SU-DHL-6 (cell line): ENCODE results near the gene INHBA.

Source experiments
- H2AFZ ChIP-seq: fragments of 200-600 bp; sonication (generic); 2 replicates; pipeline ENCODE4 v1.6.1; 2014; ENCODE audit warnings: low read depth, mild to moderate bottlenecking, moderate library complexity, mixed read lengths, antibody characterized with exemption, low read length; ENCODE audit not compliant: severe bottlenecking
- H3F3A ChIP-seq: fragments of 200-600 bp; shearing (Covaris generic); 2 replicates; pipeline ENCODE4 v1.6.0; 2016; ENCODE audit warnings: antibody characterized with exemption, mild to moderate bottlenecking; ENCODE audit not compliant: insufficient read depth
- H3K27ac ChIP-seq: fragments of 200-600 bp; sonication (generic); 2 replicates; pipeline ENCODE4 v1.5.1; 2016; ENCODE audit warnings: low read depth, mild to moderate bottlenecking, low read length, moderate library complexity, mixed read lengths
- H3K27me3 ChIP-seq: fragments of 200-600 bp; sonication (generic), shearing (Covaris generic); 2 replicates; pipeline ENCODE4 v1.6.0; 2014; ENCODE audit warnings: mild to moderate bottlenecking, low read length
- H3K36me3 ChIP-seq: fragments of 200-600 bp; sonication (generic); 2 replicates; pipeline ENCODE4 v1.6.1; 2014; ENCODE audit warnings: mild to moderate bottlenecking, low read length, mixed read lengths
- H3K4me2 ChIP-seq: fragments of 300-600, 200-600 bp; shearing (Covaris generic), sonication (generic); 2 replicates; pipeline ENCODE4 v1.6.0; 2014; ENCODE audit warnings: low read length, low read depth, mild to moderate bottlenecking; ENCODE audit not compliant: poor library complexity, severe bottlenecking
- H3K4me3 ChIP-seq: fragments of 200-600 bp; sonication (generic); 2 replicates; pipeline ENCODE4 v1.5.1; 2014; ENCODE audit warnings: antibody characterized with exemption, low read length, mild to moderate bottlenecking, mixed read lengths; ENCODE audit not compliant: insufficient read depth, poor library complexity, severe bottlenecking
- H3K79me2 ChIP-seq: fragments of 200-600 bp; sonication (generic); 2 replicates; pipeline ENCODE4 v1.6.1; 2014; ENCODE audit warnings: mild to moderate bottlenecking, low read length, moderate library complexity; ENCODE audit not compliant: insufficient read depth
- H3K9ac ChIP-seq: fragments of 200-600 bp; sonication (generic); 2 replicates; pipeline ENCODE4 v1.7.0; 2014; ENCODE audit warnings: mild to moderate bottlenecking, low read length
- H3K9me2 ChIP-seq: fragments of 200-600 bp; sonication (generic); replicated peaks from 2 replicates; pipeline ENCODE4 v1.6.1; 2014; ENCODE audit warnings: low read length; ENCODE audit not compliant: insufficient read depth
- H3K9me3 ChIP-seq: fragments of 200-600 bp; sonication (generic); 2 replicates; pipeline ENCODE4 v1.6.1; 2014; ENCODE audit warnings: low read length, mixed read lengths; ENCODE audit not compliant: insufficient read depth
- H4K20me1 ChIP-seq: fragments of 200-600 bp; sonication (generic); 2 replicates; pipeline ENCODE4 v1.6.1; 2014; ENCODE audit warnings: low read depth, mild to moderate bottlenecking, antibody characterized with exemption, low read length, moderate library complexity, mixed read lengths
- CTCF ChIP-seq: fragments of 200-600 bp; sonication (generic); IDR thresholded peaks from one replicate; pipeline ENCODE4 v1.5.1; 2017; ENCODE audit warnings: antibody characterized with exemption, mild to moderate bottlenecking, low read length, moderate library complexity; ENCODE audit not compliant: insufficient read depth, poor library complexity, severe bottlenecking
- EZH2phosphoT487 ChIP-seq: fragments of 200-600 bp; sonication (generic), shearing (Covaris generic); conservative IDR thresholded peaks from 2 replicates; pipeline ENCODE4 v1.6.1; 2018; ENCODE audit warnings: mild to moderate bottlenecking, antibody characterized with exemption, low read length, moderate library complexity, mixed read lengths

INHBA gene

GRCh38 chr7:41692251-41692650 is 10.6 kb downstream of the INHBA start:
- Histone ChIP-seq H3K27ac (no peak overlapping the region), H3K27me3 (no peaks in the 10 kb centered on the region), H2AFZ (no peak overlapping the region), H3K36me3 (no peaks in the 10 kb centered on the region), H3K9me3 (no peaks in the 10 kb centered on the region), H3K9me2 (no peaks in the 10 kb centered on the region), H3K79me2 (no peaks in the 10 kb centered on the region), H3K4me3 (no peak overlapping the region), H4K20me1 (no peaks in the 10 kb centered on the region), H3K4me2 (no peak overlapping the region), H3K9ac (no peak overlapping the region), H3F3A (no peaks in the 10 kb centered on the region)
- no peak for TF ChIP-seq CTCF
- TF ChIP-seq EZH2phosphoT487, result no peak

DNA sequence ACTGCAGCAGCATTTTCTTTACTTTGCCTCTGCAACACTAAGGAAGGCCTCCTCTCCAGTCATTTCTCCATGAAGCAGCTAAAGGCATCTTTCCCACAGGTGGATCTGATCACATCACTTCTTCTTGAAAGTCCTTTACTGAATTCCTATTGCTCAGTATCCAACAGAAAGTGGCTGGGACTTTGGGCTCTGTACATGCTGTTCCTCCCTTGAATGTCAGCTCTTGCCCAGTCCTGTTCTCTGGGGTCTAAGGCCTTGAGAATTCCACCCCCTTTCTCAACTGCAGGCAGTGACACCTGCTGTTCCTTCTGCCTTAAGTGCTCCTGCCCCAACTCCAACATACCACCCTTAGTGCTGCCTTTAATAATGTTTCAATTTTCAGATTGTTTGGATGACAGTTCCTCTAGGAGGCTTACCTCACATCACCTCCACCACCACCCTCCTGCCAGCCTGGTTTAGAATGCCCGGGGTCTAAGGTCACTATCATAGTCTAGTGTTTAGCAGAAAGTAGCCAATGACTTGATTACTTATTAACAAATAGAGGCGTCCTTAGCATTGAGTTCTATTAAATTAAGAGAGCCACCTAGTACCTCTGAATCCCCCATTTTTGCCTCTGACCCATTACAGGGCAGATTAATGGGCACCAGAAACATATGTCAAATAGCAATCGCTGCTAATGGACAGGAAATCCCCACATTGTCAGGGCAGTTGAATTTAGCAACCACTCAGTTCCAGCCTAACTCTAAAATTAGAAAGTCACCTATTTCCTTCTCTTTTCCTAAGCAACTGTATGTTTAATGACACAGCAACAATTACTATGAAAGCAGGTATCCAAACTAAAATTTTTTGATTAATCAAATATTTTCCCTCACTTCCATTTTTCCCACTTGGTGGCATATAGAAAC is 11.4 kb downstream of the INHBA start:
- Histone ChIP-seq H3F3A (no peaks in the 10 kb centered on the region), H3K4me3 (no peak overlapping the region), H3K4me2 (no peak overlapping the region), H3K36me3 (no peaks in the 10 kb centered on the region), H3K27ac (no peak overlapping the region), H3K27me3 (no peaks in the 10 kb centered on the region), H3K9me3 (no peaks in the 10 kb centered on the region), H3K9me2 (no peaks in the 10 kb centered on the region), H3K79me2 (no peaks in the 10 kb centered on the region), H2AFZ (no peak overlapping the region), H3K9ac (no peak overlapping the region), H4K20me1 (no peaks in the 10 kb centered on the region)
- no peak for TF ChIP-seq EZH2phosphoT487

DNA sequence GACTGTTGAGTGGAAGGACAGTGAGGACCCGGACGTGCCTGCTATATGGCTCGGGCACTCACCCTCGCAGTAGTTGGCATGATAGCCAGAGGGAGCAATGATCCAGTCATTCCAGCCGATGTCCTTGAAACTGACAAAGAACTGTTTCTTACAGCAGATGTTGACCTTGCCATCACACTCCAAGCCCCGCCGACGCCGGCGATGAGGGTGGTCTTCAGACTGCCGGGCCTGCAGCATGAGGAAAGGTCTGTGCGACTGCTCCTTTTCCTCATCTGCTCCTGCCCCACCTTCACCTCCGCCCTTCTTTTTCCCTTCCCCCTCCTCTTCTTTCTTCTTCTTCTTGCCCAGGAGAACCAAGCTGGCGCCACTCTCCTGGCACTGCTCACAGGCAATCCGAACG is 13.1 kb downstream of the INHBA start:
- H3K9me2 ChIP-seq, result no peaks in the 10 kb centered on the region
- H3K27ac ChIP-seq, result no peak overlapping the region
- no peak overlapping the region for H3K4me3 ChIP-seq
- H3K9ac ChIP-seq, result no peak overlapping the region
- no peaks in the 10 kb centered on the region for H3F3A ChIP-seq
- no peaks in the 10 kb centered on the region for H3K36me3 ChIP-seq
- H3K27me3 ChIP-seq, result no peaks in the 10 kb centered on the region
- H2AFZ ChIP-seq, result no peak overlapping the region
- H3K79me2 ChIP-seq, result no peaks in the 10 kb centered on the region
- no peaks in the 10 kb centered on the region for H4K20me1 ChIP-seq
- H3K9me3 ChIP-seq, result no peaks in the 10 kb centered on the region
- H3K4me2 ChIP-seq, result no peak overlapping the region
- TF ChIP-seq EZH2phosphoT487, result no peak
- TF ChIP-seq CTCF, result no peak

DNA sequence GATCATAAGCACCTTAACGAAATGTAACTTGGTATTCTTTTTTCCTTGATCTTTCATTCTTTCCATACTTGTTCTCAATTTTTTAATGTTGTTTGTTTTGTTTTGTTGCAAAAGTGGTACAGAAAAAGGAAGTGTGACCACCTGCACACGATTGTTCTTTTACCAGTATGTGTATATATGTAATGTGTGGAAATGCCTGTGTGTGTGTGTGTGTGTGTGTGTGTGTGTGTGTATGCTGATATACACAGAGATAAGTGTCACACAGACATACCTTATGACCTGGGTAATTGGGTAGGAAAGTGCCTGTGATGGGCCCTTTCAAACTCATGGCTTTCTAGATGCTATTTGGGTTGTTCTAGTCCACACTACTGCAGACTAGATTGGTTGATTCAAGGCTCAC is 14.0 kb downstream of the INHBA start:
- Histone ChIP-seq H2AFZ (no peak overlapping the region), H3K4me2 (no peak overlapping the region), H3K27ac (no peak overlapping the region), H3K36me3 (no peaks in the 10 kb centered on the region), H3F3A (no peaks in the 10 kb centered on the region), H4K20me1 (no peaks in the 10 kb centered on the region), H3K4me3 (no peak overlapping the region), H3K79me2 (no peaks in the 10 kb centered on the region), H3K9me3 (no peaks in the 10 kb centered on the region), H3K9ac (no peak overlapping the region), H3K9me2 (no peaks in the 10 kb centered on the region), H3K27me3 (no peaks in the 10 kb centered on the region)
- TF ChIP-seq EZH2phosphoT487 (no peak), CTCF (no peak)
